NOMO-1 (cell line): Measurements from ENCODE around the gene KIF24.
A peak's percentile ranks its signal among the peaks of the same experiment; 100 is the strongest.
"Not testable (repeated sequence)": the region's sequence is repeated elsewhere in the genome, so short reads cannot be mapped to it uniquely, and the experiment has no call there.

ENCODE experiments used
- DNase-seq, 2 experiments: peaks; one replicate each; lab custom pipeline; 2025; ENCODE audit not compliant: unreplicated experiment in 2 of 2; lab: John Stamatoyannopoulos, UW

KIF24 gene

GRCh38 chr9:34328987-34329832 lies at the start of gene KIF24, which contains the start of gene NUDT2:
Gene KIF24, minus strand, starts transcription at chr9:34329268. Its CDS starts 17,922 bp downstream, at chr9:34311346.
Gene NUDT2, plus strand, starts transcription at chr9:34329569. Its CDS starts 9,471 bp downstream, at chr9:34339040.
- DNase-seq: peak; percentile 100

GRCh38 chr9:34378376-34379060 lies 49.5 kb upstream of the KIF24 start:
- no peak for DNase-seq

GRCh38 chr9:34377404-34377746 lies 48.3 kb upstream of the KIF24 start:
- DNase-seq: peak; percentile 40 to 45

- DNase-seq: peak; percentile 100
These were observed 47.7 kb upstream of the KIF24 start, which contains the start of gene MYORG for GRCh38 chr9:34376596-34377403. Gene MYORG, minus strand, starts transcription at chr9:34376898. Its CDS starts 3,955 bp downstream, at chr9:34372943.

GRCh38 chr9:34375901-34376595 lies 47.0 kb upstream of the KIF24 start:
- peak; percentile 27 to 47 for DNase-seq

GRCh38 chr9:34374905-34375552 lies 46.0 kb upstream of the KIF24 start:
- DNase-seq: no peak

GRCh38 chr9:34374339-34374738 lies 45.3 kb upstream of the KIF24 start:
- DNase-seq: no peak

- no peak for DNase-seq
These were observed 44.7 kb upstream of the KIF24 start for GRCh38 chr9:34373749-34374148.

GRCh38 chr9:34372467-34373011 lies 43.5 kb upstream of the KIF24 start:
- DNase-seq: no peak

- DNase-seq: no peak
These were observed 42.9 kb upstream of the KIF24 start for GRCh38 chr9:34371886-34372466.

GRCh38 chr9:34370970-34371880 lies 42.2 kb upstream of the KIF24 start:
- no peak for DNase-seq

- DNase-seq: no peak
These were observed 41.4 kb upstream of the KIF24 start for GRCh38 chr9:34370335-34370969.

GRCh38 chr9:34369636-34370035 lies 40.6 kb upstream of the KIF24 start:
- no peak for DNase-seq

- DNase-seq: not testable (repeated sequence)
These were observed 39.7 kb upstream of the KIF24 start for GRCh38 chr9:34368796-34369195.

- not testable (repeated sequence) for DNase-seq
These were observed 38.8 kb upstream of the KIF24 start for GRCh38 chr9:34367751-34368410.

GRCh38 chr9:34366365-34366764 lies 37.3 kb upstream of the KIF24 start:
- no peak for DNase-seq

GRCh38 chr9:34365282-34365681 lies 36.2 kb upstream of the KIF24 start:
- no peak for DNase-seq
